HepG2 (cell line): ENCODE measurements around the gene HIPK2. TPM values are rescaled to one million over a fixed set of nuclear protein-coding genes. Genes with fewer than 3 reads are reported as not detected.

ENCODE experiments used
- ATAC-seq: fragments of 200-7000 bp; cut with Tn5 transposase; 3 replicates; pipeline ENCODE4 v1.9.1; 2020; ENCODE audit warnings: mild to moderate bottlenecking, moderate library complexity
- BruUV-seq: library from RNA; stranded (reverse); fragments of 400-500 nt; replicated peaks from 2 replicates; lab custom pipeline; 2021; lab: Mats Ljungman, UMichigan
- CTCF ChIA-PET: fragments of 300-600 bp; formaldehyde crosslinking; extraction: SDS; loops from one replicate; lab custom pipeline; 2021; ENCODE audit warnings: low total read pairs, inconsistent platforms, low intra/inter-chr PET ratio; lab: Yijun Ruan, JAX
- POLR2A ChIA-PET: fragments of 350-600 bp; sonication (Branson Sonifier 250); formaldehyde crosslinking; loops from one replicate; lab custom pipeline; 2020; ENCODE audit warnings: antibody characterized with exemption, inconsistent platforms; lab: Yijun Ruan, JAX
- DNase-seq: peaks from one replicate; pipeline ENCODE4 v3.0.0-alpha.2; 2015; ENCODE audit warnings: low spot score
- FAIRE-seq: peaks from 3 replicates; lab custom pipeline; 2011; peaks lifted over from hg19 to GRCh38; lab: Jason Lieb, UNC
- H2AFZ ChIP-seq: one replicate; pipeline ENCODE4 v1.6.1; 2011; ENCODE audit warnings: low read length, inconsistent platforms
- H3K27ac ChIP-seq: fragments of 300-600 bp; 3 replicates; pipeline ENCODE4 v1.8.0; 2011; ENCODE audit warnings: mixed run types, mild to moderate bottlenecking, mixed read lengths, low read length, inconsistent platforms; ENCODE audit not compliant: insufficient read depth; ENCODE audit errors: extremely low read length
- H3K27me3 ChIP-seq, 2 experiments: fragments of 200-600 bp in 1 of 2; 2 replicates in 1 of 2; 3 replicates in 1 of 2; pipeline versions ENCODE4 v1.6.0 to v1.8.0; 2011; ENCODE audit warnings: low read length in 2 of 2, mild to moderate bottlenecking in 2 of 2, moderate library complexity in 2 of 2, inconsistent platforms in 1 of 2; ENCODE audit not compliant: insufficient read depth in 2 of 2, control insufficient read depth in 1 of 2
- H3K36me3 ChIP-seq, 2 experiments: fragments of 200-600 bp in 1 of 2; replicated peaks in 1 of 2; 2 replicates in 1 of 2; 3 replicates in 1 of 2; pipeline versions ENCODE4 v1.5.1 to v1.8.0; 2011; ENCODE audit warnings: low read length in 2 of 2, inconsistent platforms in 1 of 2; ENCODE audit not compliant: insufficient read depth in 2 of 2, control insufficient read depth in 1 of 2
- H3K4me1 ChIP-seq: 2 replicates; pipeline ENCODE4 v1.5.1; 2012; ENCODE audit warnings: low read length, inconsistent platforms; ENCODE audit not compliant: insufficient read depth
- H3K4me2 ChIP-seq: 2 replicates; pipeline ENCODE4 v1.6.0; 2011; ENCODE audit warnings: low read depth, low read length, inconsistent platforms
- H3K4me3 ChIP-seq, 3 experiments: fragments of 200-600 bp in 1 of 3; sonication (generic), shearing (Covaris generic) in 1 of 3; replicated peaks in 1 of 3; 2 replicates each; pipeline ENCODE4 v1.5.1; 2011 to 2016; ENCODE audit warnings: low read length in 3 of 3, inconsistent platforms in 2 of 3, low read depth in 2 of 3, mild to moderate bottlenecking in 2 of 3, control low read depth in 1 of 3, mixed read lengths in 1 of 3; ENCODE audit not compliant: insufficient read depth in 1 of 3
- H3K79me2 ChIP-seq: one replicate; pipeline ENCODE4 v1.6.1; 2011; ENCODE audit warnings: low read length, inconsistent platforms; ENCODE audit not compliant: insufficient read depth
- H3K9ac ChIP-seq: 2 replicates; pipeline ENCODE4 v1.6.0; 2011; ENCODE audit warnings: mild to moderate bottlenecking, low read depth, low read length, inconsistent platforms; ENCODE audit not compliant: insufficient read depth
- H3K9me3 ChIP-seq: 2 replicates; pipeline ENCODE4 v1.5.1; 2012; ENCODE audit warnings: mild to moderate bottlenecking, low read length
- H4K20me1 ChIP-seq: 2 replicates; pipeline ENCODE4 v1.6.0; 2011; ENCODE audit warnings: inconsistent platforms, mild to moderate bottlenecking, low read length, moderate library complexity; ENCODE audit not compliant: insufficient read depth
- AGO2 ChIP-seq: fragments of 200-400 bp; formaldehyde crosslinking; optimal IDR thresholded peaks from 2 replicates; pipeline ENCODE3; 2017; ENCODE audit warnings: mild to moderate bottlenecking, low read depth, low read length, moderate library complexity
- CEBPB ChIP-seq: IDR thresholded peaks from 2 replicates; pipeline ENCODE4 v1.6.1; 2011; ENCODE audit warnings: low read depth, low read length, improper control_type of control experiment, borderline replicate concordance
- ELF4 ChIP-seq: sonication (generic); formaldehyde crosslinking; IDR thresholded peaks from 2 replicates; pipeline ENCODE4 v1.5.0; 2020; ENCODE audit warnings: missing genetic modification reagents, mild to moderate bottlenecking, moderate library complexity, borderline replicate concordance
- FOSL2 ChIP-seq: sonication (generic); formaldehyde crosslinking; IDR thresholded peaks from 2 replicates; pipeline ENCODE4 v1.4.0; 2020; ENCODE audit warnings: missing genetic modification reagents
- FOXO1 ChIP-seq: sonication (generic); formaldehyde crosslinking; IDR thresholded peaks from 2 replicates; pipeline ENCODE4 v1.4.0; 2020; ENCODE audit warnings: missing genetic modification reagents
- KDM5A ChIP-seq: fragments of 200-600 bp; sonication (generic); IDR thresholded peaks from 2 replicates; pipeline ENCODE4 v1.7.0; 2018; ENCODE audit warnings: antibody characterized with exemption, mild to moderate bottlenecking, low read length, borderline replicate concordance
- RBM22 ChIP-seq: fragments of 200-400 bp; formaldehyde crosslinking; optimal IDR thresholded peaks from 2 replicates; pipeline ENCODE3; 2017; ENCODE audit warnings: mild to moderate bottlenecking, low read length, moderate library complexity
- SMARCC2 ChIP-seq: fragments of 450-650 bp; IDR thresholded peaks from 2 replicates; pipeline ENCODE4 v1.6.1; 2017; ENCODE audit warnings: antibody characterized with exemption, mild to moderate bottlenecking
- ZFP90 ChIP-seq: sonication (generic); formaldehyde crosslinking; IDR thresholded peaks from 2 replicates; pipeline ENCODE4 v1.8.0; 2022; ENCODE audit warnings: missing genetic modification reagents, mild to moderate bottlenecking, inconsistent platforms, borderline replicate concordance
- ZNF12 ChIP-seq: sonication (generic); formaldehyde crosslinking; IDR thresholded peaks from 2 replicates; pipeline ENCODE4 v1.5.0; 2020; ENCODE audit warnings: missing genetic modification reagents
- ZNF124 ChIP-seq: sonication (generic); formaldehyde crosslinking; IDR thresholded peaks from 2 replicates; pipeline ENCODE4 v1.4.0; 2020; ENCODE audit warnings: missing genetic modification reagents
- ZNF136 ChIP-seq: sonication (generic); formaldehyde crosslinking; IDR thresholded peaks from 2 replicates; pipeline ENCODE4 v1.8.1; 2022; ENCODE audit warnings: low read depth, mild to moderate bottlenecking, moderate library complexity, missing genetic modification reagents
- ZNF296 ChIP-seq: sonication (generic); formaldehyde crosslinking; conservative IDR thresholded peaks from 2 replicates; pipeline ENCODE4 v1.5.0; 2020; ENCODE audit warnings: mild to moderate bottlenecking, missing genetic modification reagents
- ZNF441 ChIP-seq: sonication (generic); formaldehyde crosslinking; IDR thresholded peaks from 2 replicates; pipeline ENCODE4 v1.7.0; 2021; ENCODE audit warnings: missing genetic modification reagents, borderline replicate concordance
- WGBS: methylation state at CpG from one replicate; pipeline ENCODE4 v1.1.6; 2017; ENCODE audit warnings: low lambda C conversion rate; 5-methylcytosine and 5-hydroxymethylcytosine counted together
- in situ Hi-C: cut with HindIII; loops from 2 replicates; pipeline ENCODE4 v1.10.0; 2017; ENCODE audit warnings: low pct_unique_long_range_greater_than_20kb; ENCODE audit not compliant: extremely low pct_ligation_motif_present
- intact Hi-C: fragments of 100-400 bp; cut with micrococcal nuclease; formaldehyde crosslinking; loops from one replicate; pipeline ENCODE4 v1.10.0; 2022; ENCODE audit not compliant: unreplicated experiment
- polyA plus RNA-seq, 8 experiments: library from polyadenylated mRNA; depleted of rRNA in 3 of 8; stranded (reverse) in 7 of 8; unstranded in 1 of 8; fragments of >200 nt; fragmentation: Illumina TruSeq in 4 of 8; extraction: Trizol in 4 of 8; gene quantifications; 2 replicates each; pipeline versions ENCODE4 v1.2.1 to v1.2.3, GENCODE V29; 2011 to 2016; ENCODE audit warnings: low read depth in 4 of 8, missing spikeins in 1 of 8, mixed read lengths in 1 of 8; ENCODE audit not compliant: insufficient read depth in 1 of 8
- total RNA-seq, 5 experiments: library from RNA; depleted of rRNA; stranded (reverse); fragments of >200 nt; fragmentation: Illumina TruSeq; extraction: Trizol; gene quantifications; 2 replicates each; pipeline ENCODE4 v1.2.3, GENCODE V29; 2016; ENCODE audit warnings: low read depth in 1 of 5
- TF ChIP-seq, protein P1 (sequence below): sonication (generic); formaldehyde crosslinking; IDR thresholded peaks from 2 replicates; pipeline ENCODE4 v1.5.0; 2020; ENCODE audit warnings: missing genetic modification reagents

Gene HIPK2
- total and polyA plus RNA-seq, 2 of the 13 experiments (the other 11 are each of a cell fraction or from before 2014, with no cell fraction given): 14.4 to 20.2 TPM

DNA sequence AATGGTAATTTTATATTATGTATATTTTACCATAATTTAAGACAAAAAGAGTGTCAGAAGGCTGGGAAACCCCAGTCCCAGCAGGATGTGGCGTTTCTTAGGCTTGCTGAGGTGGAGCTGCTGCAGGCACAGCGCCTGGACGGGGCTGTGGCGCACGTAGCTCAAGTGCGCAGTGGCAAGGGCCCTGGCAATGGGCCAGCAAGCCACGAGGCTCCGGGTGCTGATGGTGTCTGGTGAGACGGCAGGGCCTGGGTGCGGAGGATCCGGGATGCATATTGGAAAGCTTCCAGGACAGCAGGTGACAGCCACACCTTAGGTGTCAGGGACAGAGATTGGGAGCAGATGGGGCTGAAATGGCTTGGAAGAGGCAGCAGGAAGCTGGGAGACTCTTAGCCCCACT is 217.1 kb downstream of the HIPK2 start:
- in situ Hi-C loops: no loop called here
- Histone ChIP-seq H4K20me1 (no peaks in the 10 kb centered on the region), H3K9ac (no peak overlapping the region), H2AFZ (no peak overlapping the region), H3K27me3 (no peaks in the 10 kb centered on the region), H3K4me3 (no peak overlapping the region), H3K27ac (no peak overlapping the region), H3K4me1 (peaks cover 23% of the 10 kb centered on the region), H3K9me3 (no peaks in the 10 kb centered on the region), H3K79me2 (no peaks in the 10 kb centered on the region), H3K36me3 (no peaks in the 10 kb centered on the region; a peak in 1 of 5 replicates)
- CTCF ChIA-PET: no interaction called here
- WGBS: 98% methylated on average over 11 of the region's 11 CpGs
- BruUV-seq: no TSS peak
- DNase-seq (no peak), FAIRE-seq (no peak), ATAC-seq (no peak)
- POLR2A ChIA-PET: no interaction called here
- no peak for TF ChIP-seq ZNF136
- TF ChIP-seq RBM22: peak; percentile 76
- TF ChIP-seq AGO2: peak; percentile 75
- TF ChIP-seq, all 625 proteins: peak for 2
- intact Hi-C loops: no loop called here
- no peak overlapping the region for H3K4me2 ChIP-seq

DNA sequence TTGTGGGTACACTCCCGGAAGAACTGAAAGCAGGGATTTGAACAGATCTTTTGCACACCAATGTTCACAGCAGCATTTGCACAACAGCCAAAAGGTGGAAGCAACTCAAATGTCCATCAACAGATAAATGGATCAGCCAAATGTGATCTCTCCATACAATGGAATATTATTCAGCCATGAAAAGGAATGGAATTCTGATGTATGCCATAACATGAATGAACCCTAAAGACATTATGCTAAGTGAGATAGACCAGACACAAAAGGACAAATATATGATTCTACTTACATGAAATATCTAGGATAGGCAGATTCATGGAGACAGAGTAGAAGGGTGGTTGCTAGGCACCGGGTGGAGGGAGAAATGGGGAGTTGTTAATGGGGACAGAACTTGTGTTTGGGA is 217.6 kb downstream of the HIPK2 start:
- ATAC-seq (no peak), DNase-seq (no peak), FAIRE-seq (no peak)
- no peak overlapping the region for H3K4me3 ChIP-seq
- no peaks in the 10 kb centered on the region for H3K9me3 ChIP-seq
- no peaks in the 10 kb centered on the region; a peak in 1 of 5 replicates for H3K36me3 ChIP-seq
- in situ Hi-C loops: no loop called here
- intact Hi-C loops: no loop called here
- H3K9ac ChIP-seq: no peak overlapping the region
- no TSS peak for BruUV-seq
- TF ChIP-seq FOXO1: no peak
- no peak for TF ChIP-seq ELF4 (CRISPR knock-in tag)
- no peak for TF ChIP-seq ZNF124 (CRISPR knock-in tag)
- TF ChIP-seq, protein P1, sequence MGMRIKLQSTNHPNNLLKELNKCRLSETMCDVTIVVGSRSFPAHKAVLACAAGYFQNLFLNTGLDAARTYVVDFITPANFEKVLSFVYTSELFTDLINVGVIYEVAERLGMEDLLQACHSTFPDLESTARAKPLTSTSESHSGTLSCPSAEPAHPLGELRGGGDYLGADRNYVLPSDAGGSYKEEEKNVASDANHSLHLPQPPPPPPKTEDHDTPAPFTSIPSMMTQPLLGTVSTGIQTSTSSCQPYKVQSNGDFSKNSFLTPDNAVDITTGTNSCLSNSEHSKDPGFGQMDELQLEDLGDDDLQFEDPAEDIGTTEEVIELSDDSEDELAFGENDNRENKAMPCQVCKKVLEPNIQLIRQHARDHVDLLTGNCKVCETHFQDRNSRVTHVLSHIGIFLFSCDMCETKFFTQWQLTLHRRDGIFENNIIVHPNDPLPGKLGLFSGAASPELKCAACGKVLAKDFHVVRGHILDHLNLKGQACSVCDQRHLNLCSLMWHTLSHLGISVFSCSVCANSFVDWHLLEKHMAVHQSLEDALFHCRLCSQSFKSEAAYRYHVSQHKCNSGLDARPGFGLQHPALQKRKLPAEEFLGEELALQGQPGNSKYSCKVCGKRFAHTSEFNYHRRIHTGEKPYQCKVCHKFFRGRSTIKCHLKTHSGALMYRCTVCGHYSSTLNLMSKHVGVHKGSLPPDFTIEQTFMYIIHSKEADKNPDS (CRISPR knock-in tag): no peak
- no peak for TF ChIP-seq ZNF296 (CRISPR knock-in tag)
- TF ChIP-seq SMARCC2: no peak
- no peak for TF ChIP-seq CEBPB
- TF ChIP-seq FOSL2 (CRISPR knock-in tag): no peak
- no peak for TF ChIP-seq ZFP90 (CRISPR knock-in tag)
- TF ChIP-seq KDM5A: no peak
- TF ChIP-seq ZNF12: no peak
- no peak for TF ChIP-seq ZNF441 (CRISPR knock-in tag)
- peaks cover 18% of the 10 kb centered on the region for H3K4me1 ChIP-seq
- H3K27me3 ChIP-seq: no peaks in the 10 kb centered on the region
- POLR2A ChIA-PET: no interaction called here
- H4K20me1 ChIP-seq: no peaks in the 10 kb centered on the region
- WGBS: 93% methylated on average over 2 of the region's 2 CpGs
- H3K79me2 ChIP-seq: no peaks in the 10 kb centered on the region
- CTCF ChIA-PET: no interaction called here
- no peak overlapping the region for H3K4me2 ChIP-seq
- H3K27ac ChIP-seq: no peak overlapping the region
- H2AFZ ChIP-seq: no peak overlapping the region
